ENCODE data around the gene IFNA16.
"Not testable (repeated sequence)": the region's sequence is repeated elsewhere in the genome, so short reads cannot be mapped to it uniquely, and the experiment has no call there.

- peak; percentile 35 for TF ChIP-seq CTCF (IDR thresholded peaks at IDR 0.05; ENCODE audit: low read length)
- not testable (repeated sequence) for TF ChIP-seq EZH2 (optimal IDR thresholded peaks at IDR 0.05; ENCODE audit: low read depth, low read length)
Observed at GRCh38 chr9:21182810-21183736, 34.0 kb downstream of the IFNA16 start.
